Activated CD4-positive, alpha-beta T cell treated with anti-CD3 and anti-CD28 coated beads, Interleukin-2, amount 50 U/mL, for 4 hours (primary cell): ENCODE data around the gene MRRF.
"Not testable (repeated sequence)": the region's sequence is repeated elsewhere in the genome, so short reads cannot be mapped to it uniquely, and the experiment has no call there.

ENCODE experiments used
- DNase-seq, 2 experiments: peaks; one replicate each; pipeline ENCODE4 v3.0.0-alpha.2; 2020

MRRF gene

DNA sequence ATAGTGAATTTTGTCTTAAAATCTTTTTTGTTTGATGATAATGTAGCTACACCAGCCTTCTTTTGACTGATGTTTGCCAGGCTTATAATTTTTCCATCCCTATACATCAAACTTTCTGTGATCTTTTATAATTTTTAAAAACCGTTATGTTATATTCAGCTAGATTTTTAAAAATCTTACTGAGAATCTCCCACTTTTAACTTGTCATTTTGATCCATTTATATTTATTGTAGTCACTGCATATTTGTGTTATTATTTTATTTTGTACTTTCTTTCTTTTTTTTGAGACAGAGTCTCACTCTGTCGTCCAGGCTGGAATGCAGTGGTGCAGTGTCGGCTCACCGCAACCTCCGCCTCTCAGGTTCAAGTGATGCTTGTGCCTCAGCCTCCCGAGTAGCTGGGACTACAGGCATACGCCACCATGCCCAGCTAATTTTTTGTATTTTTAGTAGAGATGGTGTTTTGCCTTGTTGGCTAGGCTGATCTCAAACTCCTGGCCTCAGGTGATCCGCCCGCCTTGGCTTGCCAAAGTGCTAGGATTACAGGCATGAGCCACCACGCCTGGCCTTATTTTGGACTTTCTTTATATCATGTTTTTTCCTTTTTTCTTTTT, 12.7 kb downstream of the MRRF start:
- no peak for DNase-seq

DNA sequence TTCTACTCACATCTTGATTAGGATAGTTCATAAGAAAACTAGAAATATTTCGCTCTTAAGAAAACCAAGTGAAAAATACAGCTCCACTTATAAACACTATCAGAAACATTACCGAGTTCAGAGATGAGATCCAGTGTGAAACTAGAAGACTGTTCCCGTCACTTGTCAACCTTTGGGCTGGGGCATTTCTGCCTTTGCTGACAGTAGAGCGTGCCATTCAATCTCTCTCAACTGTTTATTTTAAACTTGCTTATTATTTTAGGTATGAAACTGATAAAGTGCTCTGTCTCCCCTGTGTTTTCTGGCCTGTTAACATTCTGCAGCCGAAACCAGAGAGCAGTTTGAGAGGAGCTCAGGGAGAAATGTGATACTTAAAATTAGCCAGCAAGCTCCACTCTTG, 16.7 kb downstream of the MRRF start:
- no peak for DNase-seq

DNA sequence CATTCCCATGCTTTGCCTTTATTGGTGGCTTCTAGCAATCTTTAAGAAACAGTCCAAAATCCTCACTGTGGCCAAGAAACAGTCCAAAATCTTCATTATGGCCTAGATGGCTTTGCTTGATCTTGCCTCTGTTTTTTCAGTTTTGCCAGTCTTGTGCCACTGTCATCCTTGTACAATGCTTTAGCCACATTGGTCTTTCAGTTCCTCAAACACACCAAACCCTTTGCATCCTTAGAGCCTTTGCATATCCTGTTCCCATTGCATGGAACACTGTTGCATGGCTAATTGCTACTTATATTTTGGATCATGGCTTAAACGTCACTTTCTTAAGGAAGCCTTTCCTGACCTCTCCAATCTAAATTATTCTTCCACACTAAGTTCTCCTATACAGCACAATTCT, 22.1 kb downstream of the MRRF start:
- DNase-seq, result no peak

DNA sequence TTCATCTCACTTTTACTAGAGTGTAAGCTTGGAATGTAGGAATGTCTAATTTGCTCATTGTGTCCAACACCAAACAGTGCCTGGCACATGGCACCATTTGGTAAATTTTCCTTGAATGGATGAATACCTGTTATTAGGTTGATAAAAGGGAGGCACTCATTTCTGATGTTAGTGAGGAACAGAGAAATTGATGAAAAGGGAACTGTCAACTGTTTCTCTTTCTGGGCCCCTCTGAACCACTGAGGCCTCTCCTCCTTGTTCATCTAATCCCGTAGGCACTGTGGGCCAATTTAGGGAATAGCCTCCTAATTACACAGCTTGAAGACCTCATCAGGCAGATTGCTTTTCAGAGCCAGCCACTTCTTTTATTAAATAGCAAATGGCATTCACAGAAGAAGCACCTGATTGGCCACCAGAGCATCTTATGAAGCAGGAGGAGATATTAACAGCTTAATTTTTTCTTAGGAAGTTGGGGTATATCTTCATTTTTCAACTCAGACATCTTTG, 22.6 kb downstream of the MRRF start:
- no peak for DNase-seq

DNA sequence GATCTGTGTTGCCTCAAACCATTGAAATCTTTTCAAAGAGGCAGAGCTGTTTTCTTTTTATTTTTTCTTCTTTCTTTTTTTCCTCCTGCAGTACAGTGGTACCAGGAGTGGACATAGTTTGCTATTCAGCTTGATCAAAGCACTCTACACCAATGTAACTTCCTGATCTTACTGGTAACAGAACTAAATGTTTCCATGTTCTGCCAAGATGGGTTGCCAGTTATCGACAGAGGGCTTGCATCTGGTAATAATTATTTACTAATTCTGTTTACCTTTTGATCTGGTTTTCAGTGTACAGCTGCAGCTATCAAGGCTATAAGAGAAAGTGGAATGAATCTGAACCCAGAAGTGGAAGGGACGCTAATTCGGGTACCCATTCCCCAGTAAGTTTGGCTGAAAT, 26.8 kb downstream of the MRRF start:
- no peak for DNase-seq

DNA sequence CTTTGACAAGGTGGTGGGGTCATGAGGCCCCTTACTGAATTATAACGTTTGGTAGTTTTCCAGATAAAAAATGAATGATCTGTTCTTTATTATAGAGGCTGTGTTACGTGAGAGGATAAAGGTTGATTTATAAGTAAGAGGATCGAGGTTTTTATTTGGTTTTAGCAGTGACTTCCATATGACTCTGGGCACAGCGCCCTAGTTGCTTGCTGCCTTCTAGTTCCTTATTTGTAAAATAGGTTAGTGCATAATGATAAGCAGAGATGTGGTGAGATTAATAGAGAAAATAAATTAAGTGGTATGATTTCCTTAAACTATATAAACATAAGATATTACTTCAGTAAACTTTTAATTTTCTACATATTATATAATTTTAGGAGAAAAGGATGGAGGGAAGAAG, 29.8 kb downstream of the MRRF start:
- DNase-seq, result no peak

DNA sequence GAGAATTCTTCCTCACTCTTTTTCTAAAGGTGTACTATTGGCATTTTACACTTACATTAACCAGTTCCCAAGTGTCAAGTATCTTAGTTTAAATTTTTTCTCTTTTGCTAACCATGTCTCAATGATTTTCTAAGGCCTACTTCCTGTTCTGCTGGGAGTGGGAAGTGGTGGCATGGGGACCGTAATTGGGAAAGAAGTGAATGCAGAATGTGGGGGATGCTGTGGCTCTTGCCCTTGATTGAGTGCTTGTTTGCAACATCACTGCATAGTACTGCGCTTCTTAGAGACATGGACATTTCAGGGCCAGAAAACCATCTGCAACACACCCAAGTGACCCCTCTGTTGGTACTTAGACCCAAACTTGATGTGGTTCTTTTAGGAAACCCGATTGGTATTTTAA, 32.8 kb downstream of the MRRF start:
- no peak for DNase-seq

DNA sequence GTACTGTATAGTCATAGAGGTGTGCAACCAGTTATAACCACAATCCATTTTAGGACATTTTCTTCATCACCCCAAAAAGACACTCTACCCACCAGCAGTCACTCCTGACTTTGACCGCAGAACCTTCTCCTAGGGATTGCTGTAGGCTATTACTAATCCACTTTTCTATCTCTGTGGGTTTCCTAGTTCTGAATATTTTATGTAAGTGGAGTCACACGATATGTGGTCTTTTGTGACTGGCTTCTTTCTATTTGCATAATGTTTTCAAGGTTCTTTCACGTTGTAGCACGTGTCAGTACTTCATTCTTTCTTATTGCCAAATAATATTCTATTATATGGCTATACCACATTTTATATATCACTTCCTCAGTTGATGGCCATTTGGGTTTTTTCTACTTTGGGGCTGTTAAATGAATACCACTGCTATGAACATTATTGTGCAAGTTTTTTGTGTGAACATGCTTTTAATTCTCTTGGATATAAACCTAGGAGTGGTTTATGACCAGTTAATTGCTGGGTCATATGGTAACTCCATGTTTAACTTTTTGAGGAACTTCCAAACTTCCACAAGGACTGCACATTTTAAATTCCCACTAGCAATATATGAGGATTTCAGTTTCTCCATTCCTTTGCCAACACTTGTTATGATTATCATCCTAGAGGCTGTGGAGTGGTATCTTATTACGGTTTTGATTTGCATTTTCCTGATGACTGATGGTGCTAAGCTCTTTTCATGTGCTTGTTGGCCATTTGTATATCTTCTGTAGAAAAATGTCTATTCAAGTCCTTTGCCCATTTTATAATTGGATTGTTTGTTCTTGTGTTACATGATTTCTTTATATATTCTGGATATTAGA, 37.8 kb downstream of the MRRF start:
- no peak for DNase-seq

DNA sequence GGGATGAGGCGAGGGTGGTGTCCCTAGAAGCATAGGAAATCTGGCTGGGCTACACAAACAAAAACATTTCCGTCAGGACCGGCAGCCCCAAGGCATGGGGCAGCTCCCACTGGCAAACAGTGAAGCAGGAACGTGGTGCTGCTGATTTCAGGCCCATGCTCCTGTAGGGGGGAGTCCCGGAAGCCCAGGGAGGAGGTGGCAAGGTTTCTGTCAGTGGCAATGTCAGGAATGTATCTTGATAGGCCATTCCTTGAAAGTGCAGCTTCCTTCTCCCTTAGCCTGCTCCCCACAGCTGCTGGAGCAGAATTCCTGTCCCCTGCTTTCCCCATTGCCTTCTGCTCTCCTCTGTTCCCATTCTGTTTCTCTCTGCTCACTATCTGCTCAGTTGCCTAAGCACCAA, 42.4 kb downstream of the MRRF start:
- no peak for DNase-seq

DNA sequence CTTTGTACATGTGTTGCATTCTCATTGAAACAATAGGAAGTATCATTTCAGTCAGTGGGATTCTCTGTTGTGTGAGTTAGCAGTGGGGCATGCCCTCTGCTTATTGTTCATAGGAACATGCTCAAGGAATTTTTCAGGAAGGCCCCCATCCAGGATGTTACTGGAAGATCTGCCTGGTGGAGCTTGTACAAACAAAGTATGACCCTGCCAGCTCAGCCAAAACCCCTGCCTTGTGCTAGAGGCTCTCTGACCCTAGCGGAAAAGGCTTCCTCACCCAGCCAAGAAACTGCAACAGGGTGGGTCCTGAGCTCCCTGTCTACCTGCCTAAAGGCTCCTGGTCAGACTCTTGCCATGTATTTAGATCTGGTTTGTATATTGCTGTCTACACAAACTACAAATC, 43.2 kb downstream of the MRRF start:
- no peak for DNase-seq

DNA sequence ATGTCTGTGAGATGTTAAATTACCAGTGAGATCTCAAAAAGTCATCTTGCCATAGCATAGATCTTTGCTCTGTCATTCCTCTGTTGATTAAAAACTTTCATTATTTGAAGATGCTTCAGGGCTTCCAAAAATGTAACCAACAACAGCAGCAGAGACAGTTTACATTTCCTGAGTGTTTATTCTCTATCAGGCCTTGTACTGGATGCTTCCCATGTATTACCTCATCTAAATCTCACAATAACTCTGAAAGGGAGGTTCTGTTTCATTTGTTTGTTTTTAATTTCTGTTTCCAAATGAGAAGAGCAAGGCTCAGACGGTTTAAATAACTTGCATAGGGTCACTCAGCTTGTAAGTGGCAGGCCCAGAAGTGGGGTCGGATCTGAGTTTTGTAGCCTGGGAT, 45.2 kb downstream of the MRRF start:
- DNase-seq, result no peak

DNA sequence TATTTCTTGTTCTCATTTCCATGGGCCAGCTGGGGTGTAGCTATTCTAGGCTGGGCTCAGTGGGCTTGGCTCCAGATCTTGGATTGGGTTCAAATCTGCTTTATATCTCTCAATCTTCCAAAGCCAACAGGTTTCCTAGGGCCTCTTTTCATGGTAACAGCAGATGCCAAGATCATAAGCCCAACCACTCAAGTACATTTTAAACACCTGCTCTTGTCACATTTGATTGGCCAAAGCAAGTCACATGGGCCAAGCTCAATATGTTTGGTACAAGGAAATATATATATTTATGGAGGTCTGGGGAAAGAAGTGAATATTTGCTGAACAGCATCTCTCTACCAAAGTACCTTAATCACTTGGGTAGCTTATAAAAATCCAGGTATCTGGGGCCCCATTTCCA, 49.5 kb downstream of the MRRF start:
- DNase-seq, result no peak

DNA sequence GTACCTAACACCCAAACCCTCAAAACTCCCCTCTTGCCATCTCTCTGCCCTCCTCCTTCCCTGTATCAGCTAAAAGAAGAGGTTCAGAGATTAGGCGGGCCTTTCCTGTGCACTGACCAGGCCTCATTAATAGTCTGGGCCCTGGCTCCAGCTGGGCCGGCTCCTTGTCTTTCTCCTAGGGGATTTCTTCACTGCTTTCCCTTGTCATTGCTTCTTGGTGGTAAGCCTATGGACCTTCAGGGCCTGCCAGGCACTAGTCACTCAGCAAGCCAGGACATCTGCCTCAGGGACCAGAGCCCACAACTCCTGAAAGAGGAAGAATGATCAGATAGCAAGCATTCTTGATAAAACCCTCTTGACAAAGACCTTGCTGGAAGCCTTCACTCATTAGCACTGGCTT, 50.9 kb downstream of the MRRF start:
- DNase-seq, result no peak

DNA sequence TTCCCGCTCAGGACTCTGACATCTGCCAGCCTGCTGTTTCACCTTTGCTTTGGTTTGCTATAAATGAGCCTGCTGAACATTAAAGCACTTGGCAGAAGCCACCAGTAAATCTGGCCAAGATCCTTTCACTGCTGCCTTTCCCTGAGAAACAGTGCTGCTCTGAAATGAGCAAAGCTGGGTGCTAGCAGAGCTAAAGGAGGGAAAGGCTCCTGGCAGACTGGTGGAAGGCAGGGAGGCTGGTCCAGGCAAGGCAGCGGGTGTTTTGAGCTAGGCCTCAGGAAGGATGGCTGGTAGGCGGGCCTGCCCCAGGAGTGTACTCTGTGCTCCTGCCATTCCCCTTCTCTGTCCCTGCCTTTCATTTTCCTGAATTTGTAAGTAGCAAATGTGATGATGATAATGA, 53.6 kb downstream of the MRRF start:
- no peak for DNase-seq

DNA sequence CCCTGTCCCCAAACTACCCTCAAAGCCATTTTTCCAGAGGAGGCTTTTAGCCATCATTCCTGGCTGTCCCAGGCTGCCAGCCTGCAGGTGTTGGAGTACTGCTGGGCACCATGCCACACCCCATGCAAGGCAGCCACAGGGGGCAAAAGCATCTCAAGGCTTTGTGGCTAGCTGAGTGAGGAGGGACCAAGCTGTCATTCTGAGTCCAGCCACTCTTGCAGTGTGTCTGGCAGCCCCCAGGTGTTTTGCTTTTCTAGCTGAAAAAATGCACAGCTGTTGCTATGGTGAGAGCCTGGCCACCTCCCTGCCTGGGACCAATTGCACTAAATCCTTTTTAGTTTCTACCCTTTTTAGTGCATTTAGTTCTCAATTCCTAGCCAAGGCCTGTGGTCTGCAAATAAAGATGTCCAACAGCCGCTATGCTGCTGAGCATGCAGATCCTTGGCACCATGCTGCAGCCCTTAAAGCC, 55.8 kb downstream of the MRRF start:
- no peak for DNase-seq

DNA sequence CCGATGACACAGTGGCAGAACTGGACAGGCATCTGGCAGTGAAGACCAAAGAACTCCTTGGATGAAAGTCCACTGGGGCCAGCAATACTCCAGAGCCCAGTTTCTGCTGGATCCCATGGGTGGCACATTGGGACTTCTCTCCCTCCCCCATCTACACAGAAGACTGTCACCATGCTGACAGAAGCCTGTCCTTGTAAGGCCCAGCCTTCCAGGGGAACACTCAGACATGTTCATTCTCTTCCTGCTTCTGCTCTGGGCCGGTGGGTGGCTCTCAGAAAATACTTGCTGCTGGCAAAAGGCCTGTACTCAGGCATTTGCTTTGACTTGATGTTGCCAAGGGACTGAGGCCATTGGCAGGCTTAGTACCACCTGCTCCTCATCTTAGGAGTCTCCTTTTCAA, 57.9 kb downstream of the MRRF start:
- DNase-seq, result no peak

DNA sequence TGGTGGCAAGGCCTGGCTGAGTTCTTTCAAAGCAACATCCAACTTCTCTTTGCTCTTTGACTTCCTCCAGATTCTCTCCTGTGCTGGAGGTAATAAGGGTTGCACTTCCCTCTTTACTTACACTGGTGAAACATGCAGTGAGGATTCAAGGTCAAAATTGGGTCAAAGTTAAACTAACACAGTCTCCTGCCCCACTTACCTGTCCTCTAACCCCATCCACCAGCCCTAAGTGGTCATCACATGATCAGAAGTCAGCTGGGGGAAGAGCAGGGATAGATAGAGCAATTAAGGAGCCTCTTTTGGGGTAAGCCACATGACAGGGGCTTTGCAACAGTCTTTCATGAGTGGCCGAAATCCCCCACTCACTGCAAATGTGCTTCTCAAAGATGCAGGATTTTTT, 60.0 kb downstream of the MRRF start:
- not testable (repeated sequence) for DNase-seq

DNA sequence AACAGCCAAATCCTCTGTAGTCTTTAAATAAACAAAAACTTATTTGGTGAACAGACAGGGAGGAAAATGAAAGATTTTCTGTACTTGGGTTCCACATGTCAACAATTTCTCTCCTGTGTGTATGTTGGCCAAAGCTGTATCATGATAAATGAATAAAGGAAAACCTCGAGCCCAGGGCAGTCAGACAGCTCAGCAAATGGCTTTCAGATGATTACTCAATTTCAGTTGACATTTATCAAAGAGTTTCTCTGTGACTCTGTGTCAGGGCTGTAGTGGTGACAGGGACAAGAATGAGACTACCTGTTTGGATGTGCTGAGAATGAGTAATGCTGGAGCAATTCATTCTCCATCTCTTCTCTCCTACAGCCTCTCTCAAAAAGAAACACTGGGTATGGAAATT, 60.4 kb downstream of the MRRF start:
- no peak for DNase-seq

DNA sequence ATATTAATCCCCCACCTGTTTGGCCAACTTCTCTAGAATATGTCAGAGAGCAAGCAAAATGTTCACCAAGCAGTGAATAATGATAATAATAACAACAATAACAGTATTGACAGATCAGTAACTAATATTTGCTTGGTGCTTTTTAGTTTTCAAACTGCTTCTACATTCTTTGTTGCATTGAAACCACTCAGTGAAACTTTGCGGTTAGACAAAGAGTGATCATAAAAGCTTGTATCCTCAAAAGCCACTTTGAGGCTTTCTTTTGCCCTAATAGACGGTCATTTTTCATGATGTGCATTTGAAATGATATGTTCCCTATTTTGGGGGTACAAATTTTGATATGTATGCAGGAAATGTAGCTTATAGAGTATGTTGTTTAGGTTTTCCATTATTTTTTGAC, 62.5 kb downstream of the MRRF start:
- DNase-seq, result no peak

DNA sequence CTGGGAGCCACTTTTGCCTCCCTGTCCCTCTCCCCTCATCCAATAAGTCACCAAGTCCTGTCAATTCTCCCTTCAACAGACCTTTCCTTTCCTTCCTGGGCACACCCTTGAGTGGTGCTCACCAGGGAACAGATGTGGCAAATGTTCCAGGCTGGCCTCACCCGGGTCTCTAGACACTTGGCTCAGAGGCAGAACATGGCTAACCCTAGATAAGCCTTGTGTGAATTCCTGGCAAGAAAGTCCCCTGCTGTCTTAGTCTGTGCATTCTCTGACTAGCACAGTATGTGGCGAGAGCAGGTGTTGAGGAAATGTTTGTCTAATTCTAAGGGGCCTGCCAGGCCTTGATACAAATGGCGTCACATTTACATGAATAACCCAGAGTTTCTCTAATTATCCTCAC, 64.9 kb downstream of the MRRF start:
- no peak for DNase-seq

DNA sequence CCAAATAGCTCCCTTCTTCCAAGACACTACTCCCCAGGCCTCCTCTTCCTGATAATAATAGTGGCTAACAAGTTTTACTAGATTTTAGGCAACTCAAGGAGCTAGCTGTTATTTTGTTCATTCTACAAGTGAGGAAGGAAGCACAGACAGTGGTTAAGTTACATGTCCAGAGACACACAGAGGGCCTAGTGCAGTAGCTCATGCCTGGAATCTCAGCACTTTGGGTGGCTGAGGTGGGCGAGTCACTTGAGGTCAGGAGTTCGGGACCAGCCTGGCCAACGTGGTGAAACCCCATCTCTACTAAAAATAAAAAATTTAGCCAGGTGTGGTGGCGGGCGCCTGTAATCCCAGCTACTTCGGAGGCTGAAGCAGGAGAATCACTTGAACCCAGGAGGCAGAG, 65.8 kb downstream of the MRRF start:
- not testable (repeated sequence) for DNase-seq

DNA sequence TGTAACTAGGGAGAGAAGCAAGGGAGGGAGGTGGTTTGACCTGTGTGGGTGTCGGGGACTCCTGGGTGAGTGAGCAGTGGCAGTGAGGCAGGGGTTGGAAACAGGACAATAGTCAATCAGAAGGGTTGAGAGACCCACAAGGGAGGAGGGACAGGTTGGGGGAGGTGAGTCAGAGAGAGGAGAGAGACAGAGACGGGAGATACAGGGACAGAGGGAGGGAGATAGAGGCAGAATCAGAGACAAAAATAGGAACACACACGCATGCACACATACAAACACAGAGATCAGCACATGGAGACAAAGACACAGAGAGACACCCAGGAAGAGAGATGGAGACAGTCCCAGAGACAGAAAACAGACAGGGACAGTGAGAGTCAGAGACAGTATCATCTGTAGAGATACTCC, 66.8 kb downstream of the MRRF start:
- DNase-seq, result no peak

DNA sequence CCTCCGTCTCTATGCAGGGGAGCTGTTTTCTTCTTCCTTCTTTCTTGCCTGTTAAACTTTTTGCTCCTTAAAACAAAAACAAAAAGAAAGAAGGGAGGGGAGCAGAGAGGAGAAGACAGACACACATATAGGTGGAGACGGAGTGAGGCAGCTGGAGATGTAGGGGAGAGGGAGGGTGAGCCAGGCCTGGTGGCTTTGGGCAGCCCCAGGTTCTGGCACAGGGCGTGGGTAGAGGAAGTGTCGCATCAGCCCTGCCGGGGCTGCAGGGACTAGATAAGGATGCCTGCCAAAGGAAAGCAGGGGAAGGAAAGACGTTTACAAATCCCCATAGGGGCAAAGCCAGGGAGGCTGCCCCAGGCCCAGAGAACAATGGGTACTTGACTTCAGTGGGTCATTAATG, 67.4 kb downstream of the MRRF start:
- DNase-seq, result no peak

DNA sequence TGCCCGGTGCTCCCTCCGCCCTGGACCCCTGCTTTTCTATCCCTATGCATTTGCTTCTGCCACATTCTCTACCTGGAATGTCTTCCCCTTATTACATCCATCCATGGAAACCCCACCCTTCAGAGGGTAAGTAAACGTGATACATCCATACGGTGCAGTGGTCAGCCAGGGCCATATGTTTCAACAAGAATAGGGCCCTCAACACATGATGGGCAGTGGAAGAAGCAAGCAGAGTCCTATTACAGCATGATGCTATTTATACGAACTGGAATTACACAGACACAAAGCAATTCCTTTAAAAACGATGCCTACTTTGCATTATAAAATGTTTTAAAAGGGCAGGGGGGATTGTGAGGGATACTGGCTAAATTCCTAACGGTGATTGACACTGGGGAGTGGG, 68.0 kb downstream of the MRRF start:
- DNase-seq, result no peak
